GM18505 (cell line): Measurements from ENCODE around the gene PNLIPRP1.

ENCODE experiments used
- ATAC-seq: cut with Tn5 transposase; IDR thresholded peaks from one replicate; pipeline ENCODE4 v1.9.1; 2021; ENCODE audit not compliant: unreplicated experiment
- POLR2A ChIP-seq: IDR thresholded peaks from 4 replicates; pipeline ENCODE4 v1.6.1; 2011; ENCODE audit warnings: borderline replicate concordance; ENCODE audit not compliant: insufficient read depth, insufficient read length; ENCODE audit errors: extremely low read depth

Gene PNLIPRP1

DNA sequence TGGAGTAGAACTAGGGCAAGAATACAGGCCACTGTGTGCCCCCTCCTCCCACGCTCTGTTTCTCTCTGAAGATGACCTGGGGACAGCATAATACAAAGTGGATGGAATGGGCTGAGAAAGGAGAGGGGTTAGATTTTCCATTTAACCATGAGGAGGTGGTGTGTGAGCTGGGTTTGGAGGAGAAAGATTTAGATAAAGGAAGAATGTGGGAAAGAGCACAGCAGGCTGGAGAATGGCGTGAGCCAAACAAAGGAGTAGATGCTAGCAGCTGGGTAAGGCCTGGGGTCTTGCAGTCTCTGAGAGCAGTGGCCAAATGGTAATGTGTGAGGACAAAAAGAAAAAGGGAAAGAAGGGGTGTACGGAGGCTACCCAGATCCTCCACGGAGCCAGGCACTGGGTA is 38.6 kb downstream of the PNLIPRP1 start:
- no peak for ATAC-seq
- TF ChIP-seq POLR2A = no peak

DNA sequence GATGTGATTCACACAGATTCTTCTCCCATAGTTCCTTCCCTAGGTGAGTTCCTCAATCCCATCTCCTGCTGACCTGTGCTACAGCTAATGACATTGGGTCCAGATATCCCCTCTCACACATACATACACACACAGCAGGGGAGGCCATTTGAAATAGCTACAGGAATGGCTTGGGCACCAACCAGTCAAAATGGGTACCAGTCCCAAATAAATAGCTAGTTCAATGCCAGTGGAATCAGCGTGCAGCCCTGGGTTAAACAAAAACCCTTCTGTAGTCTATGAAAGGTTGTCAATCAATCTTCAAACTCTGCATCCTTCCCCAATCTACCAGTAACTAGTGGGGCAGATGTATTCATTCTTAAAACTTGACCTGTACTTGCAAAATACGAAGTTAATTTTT is 39.3 kb downstream of the PNLIPRP1 start:
- TF ChIP-seq POLR2A = no peak
- ATAC-seq = no peak

DNA sequence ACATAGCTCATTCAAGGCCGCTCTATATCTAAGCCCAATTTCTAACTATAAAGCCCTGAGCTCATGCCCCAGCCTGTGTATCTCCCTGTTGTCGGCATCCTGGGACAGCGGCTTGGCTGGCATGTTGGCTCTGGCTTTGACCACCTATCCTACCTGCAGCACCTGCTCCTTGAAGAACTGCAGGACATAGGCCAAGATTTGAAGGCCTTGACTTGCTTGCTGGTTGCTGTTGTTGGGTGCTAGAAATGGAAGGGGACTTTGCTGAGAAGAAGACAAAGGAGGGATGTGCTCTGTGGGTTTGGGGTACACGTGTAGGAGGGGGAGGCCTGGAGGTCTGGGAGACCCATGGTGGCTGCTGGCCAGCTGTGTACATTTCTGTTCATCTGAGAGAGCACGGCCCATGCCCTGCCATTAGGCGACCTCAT is 41.1 kb downstream of the PNLIPRP1 start:
- no peak for ATAC-seq
- no peak for TF ChIP-seq POLR2A

DNA sequence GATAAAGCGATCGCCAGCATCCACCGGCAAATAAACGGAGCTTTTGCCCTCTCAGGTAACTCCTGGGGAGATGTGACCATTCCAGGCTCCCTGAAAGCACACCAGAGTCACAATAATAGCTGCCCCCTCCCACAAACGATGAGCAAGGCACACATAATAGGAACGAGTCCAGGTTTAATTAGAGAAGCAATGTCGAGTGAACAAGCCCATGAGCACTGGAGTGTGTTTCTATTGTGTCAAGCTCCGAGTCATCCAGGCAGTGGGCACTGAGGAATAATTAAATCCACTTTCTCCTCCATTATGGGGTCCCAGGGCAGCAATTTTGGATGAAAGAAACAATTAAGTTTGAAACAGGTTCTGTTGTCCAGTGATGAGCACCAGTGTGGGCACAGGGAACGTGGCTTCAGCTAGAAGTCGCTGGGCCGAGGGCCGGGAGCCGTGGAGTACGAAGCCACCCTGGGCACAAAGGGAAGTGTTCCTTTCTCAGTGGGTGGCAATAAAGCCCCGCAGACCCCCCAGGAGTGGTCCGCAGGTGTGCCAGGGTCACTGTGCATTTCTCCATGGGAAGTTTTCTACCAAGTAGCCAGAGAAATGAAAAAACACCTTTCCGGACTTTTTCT is 41.9 kb downstream of the PNLIPRP1 start:
- ATAC-seq = no peak
- TF ChIP-seq POLR2A = no peak

DNA sequence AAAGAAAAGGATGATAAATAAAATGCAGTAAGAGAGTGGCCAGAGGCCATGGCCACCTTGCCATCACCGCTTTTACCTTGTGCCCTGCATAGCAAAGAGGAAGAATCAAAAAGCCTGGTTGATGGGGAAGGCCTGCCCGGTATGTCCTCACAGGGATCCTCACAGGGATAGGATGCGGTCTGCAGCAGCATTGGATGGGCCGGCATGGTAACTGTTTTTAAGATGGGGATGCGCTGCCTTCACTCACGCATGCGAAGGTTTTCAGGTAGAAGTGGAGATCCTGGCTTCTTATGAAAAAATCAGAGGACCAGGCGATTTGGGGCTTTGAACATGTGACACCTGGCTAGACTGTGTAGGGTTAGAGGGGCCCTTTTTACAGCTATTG is 42.4 kb downstream of the PNLIPRP1 start:
- no peak for ATAC-seq
- no peak for TF ChIP-seq POLR2A

DNA sequence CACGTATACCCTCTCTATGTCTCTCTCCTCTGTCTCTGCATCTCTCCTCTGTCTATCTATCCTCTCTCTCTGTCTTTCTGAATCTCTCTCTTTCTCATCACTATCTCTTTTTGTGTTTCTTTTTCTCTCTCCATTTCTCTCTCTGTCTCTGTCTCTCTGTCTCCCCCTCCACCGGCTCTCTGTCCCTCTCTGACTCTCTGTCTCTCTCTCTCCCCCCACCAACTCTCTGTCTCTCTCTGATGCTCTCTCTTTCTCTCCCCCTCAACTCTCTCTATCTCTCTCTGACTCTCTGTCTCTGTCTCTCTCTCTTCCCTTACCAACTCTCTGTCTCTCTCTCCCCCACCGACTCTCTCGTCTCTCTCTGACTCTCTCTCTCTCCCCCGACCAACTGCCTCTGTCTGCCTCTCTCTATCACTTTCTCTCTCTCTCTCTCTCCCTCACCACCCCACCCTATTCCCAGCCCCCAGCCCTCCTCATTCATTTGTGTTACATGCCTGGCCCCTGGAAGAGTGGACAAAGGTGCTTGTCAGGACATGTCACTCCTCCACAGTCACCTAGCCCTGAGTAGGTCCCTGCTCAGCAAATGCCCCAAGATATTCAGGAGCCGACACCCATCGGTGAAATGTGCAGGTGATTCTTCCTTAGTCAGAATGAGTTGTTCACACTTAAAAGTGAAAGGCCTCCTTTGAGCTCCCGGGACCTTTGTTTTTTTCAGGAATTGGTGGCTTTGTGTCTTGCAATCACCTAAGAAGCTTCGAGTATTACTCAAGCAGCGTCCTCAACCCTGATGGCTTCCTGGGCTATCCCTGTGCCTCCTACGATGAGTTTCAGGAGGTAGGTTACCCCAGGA is 43.6 kb downstream of the PNLIPRP1 start:
- no peak for TF ChIP-seq POLR2A

DNA sequence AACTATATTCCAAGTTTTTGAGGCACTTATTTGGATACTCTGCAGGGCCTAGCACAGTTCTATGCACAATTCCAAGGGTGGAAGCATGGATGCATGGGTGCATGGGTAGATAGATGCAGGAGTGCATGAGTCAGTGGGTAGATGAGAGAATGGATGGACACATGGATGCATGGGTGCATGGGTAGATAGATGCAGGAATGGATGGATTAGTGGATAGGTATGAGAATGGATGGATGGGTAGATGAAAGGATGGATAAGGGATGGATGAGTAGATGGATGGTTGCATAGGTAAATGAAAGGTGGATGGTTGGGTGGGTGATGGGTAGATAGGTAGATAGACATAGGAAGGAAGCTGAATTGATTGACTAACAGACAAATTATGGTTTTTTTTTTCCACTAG is 45.6 kb downstream of the PNLIPRP1 start:
- no peak for TF ChIP-seq POLR2A
- no peak for ATAC-seq

More for the DNA sequence above, 43.6 kb downstream of the PNLIPRP1 start:
- no peak for ATAC-seq

DNA sequence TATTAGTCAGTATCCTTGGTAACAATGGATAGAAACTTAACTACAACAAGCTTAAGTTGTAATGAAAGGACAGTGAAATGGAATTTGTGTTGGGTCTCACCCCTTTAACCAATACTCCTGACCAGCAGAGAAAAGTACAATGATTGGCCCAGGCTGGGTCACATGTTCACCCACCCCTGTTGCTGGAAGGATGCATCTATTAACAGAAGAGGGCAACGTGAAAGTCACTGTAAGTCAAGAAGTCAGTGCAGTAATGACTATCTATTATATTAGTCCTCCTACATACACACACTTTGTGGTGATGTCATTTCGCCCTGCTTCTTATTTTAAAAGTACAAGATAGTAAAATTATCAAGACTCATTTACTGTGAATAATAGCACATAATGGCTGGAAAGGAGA is 46.2 kb downstream of the PNLIPRP1 start:
- ATAC-seq = no peak
- TF ChIP-seq POLR2A = no peak

DNA sequence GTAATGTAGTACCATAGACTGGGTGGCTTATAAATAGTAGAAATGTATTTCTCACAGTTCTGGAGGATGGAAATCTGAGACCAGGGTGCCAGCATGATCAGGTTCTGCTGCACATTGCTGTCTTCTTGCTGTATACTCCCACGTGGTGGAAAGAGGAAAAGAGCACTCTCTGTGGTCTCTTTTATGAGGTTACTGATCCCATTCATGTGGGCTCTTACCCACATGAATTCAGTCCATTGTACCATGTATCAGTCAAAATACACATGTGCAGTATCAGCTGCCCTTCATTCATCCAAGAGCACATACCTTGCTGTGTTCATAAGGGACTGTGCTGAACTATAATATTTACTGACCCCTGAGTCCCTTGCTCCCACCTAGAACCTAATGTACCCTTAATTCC is 47.1 kb downstream of the PNLIPRP1 start:
- no peak for TF ChIP-seq POLR2A
- no peak for ATAC-seq

DNA sequence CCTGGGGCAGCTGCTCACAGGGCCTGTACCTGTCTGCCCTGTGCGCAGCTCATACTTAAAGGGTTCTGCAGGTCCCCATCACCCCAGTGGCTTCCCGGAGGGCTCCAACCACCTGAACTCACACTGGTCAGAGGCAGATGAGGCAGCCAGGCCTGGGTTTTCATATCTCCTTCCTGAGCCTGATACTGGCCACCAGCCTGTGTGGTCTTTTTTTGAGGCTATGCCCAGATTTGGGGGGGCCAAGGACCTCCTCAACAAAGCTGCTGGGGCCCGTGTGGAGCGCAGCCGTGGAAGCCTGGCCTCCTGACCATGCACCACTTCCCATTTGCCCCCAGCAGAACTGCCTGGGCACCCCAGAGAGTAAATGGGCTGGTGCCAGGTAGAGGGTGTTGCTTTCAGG is 55.7 kb downstream of the PNLIPRP1 start:
- no peak for ATAC-seq
- TF ChIP-seq POLR2A = no peak

DNA sequence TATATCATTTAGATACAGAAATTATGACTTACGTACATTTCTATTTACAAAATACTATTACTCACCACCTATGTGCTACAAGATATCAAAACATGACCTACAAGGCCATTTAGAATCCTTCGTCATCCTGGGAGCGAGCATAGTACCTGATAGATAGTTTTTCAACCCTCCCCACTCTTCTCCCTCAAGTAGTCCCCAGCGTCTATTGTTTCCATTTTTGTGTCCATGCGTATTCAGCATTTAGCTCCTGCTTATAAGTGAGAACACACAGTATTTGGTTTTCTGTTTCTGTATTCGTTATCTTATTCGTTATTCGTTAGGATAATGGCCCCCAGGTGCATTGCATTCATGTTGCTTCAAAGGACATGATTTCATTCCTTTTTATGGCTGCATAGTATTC is 58.1 kb downstream of the PNLIPRP1 start:
- no peak for ATAC-seq

DNA sequence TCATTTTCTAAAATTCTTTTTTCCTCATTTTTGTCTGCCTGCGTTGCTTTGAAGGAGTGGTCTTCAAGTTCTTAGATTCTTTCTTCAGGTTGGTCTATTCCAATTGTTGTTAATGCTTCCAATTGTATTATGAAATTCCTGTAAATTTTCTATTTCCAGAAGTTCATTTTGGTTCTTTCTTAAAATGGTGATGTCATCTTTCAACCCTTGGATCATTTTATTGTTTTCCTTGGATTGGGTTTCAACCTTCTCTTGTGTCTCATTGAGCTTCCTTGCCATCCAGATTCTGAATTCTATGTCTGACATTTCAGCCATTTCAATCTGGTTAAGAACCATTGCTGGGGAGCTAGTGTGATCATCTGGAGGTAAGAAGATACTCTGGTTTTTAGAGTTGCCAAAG is 63.1 kb downstream of the PNLIPRP1 start:
- no peak for ATAC-seq

More for the DNA sequence above, 58.1 kb downstream of the PNLIPRP1 start:
- TF ChIP-seq POLR2A = no peak

DNA sequence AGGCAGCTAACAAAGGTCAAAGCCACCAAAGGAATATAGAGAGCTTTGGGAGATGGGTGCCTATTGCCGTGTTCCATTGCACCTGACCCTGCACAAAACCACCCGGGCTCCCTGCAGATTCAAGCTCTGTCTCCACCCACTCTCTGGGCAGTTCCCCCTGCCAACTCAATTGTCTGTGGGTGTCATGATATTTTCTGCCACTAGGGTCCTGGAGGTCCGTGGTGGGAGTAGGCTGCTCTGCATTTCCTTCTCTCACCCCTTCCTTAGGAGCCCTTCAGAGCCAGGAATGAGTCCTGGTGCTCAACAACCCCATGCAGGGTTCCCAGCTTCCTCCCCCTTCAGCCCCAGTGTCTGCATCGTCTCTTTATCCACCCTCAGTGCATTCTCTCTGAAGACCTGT is 64.1 kb downstream of the PNLIPRP1 start:
- peak; percentile 65 for ATAC-seq
- no peak for TF ChIP-seq POLR2A

More for the DNA sequence above, 63.1 kb downstream of the PNLIPRP1 start:
- TF ChIP-seq POLR2A = no peak

DNA sequence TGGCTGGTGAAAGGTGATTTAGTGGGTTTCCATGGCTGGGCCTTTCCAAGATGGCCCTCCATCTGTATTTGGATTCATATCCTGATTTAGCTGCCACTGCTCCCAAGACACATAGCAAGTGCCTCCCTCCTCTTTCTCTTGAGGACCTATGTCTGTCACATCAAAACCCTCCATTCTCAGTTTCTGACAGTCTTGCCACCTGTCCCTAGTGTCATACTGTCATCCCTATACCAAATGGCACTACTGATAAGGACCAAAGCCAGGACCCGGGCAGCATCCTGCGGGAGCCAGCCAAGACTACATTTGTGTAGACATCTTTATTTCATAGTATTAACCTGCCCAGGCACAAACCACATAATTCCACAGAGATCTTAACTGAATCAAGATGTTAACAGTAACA is 64.8 kb downstream of the PNLIPRP1 start:
- no peak for ATAC-seq
- no peak for TF ChIP-seq POLR2A
